ENCODE results near the gene ZKSCAN3.
"Not testable (repeated sequence)": the region's sequence is repeated elsewhere in the genome, so short reads cannot be mapped to it uniquely, and the experiment has no call there.

Gene ZKSCAN3

GRCh38 chr6:28354688-28355554, 5.2 kb downstream of the ZKSCAN3 start:
- H3K27ac Mint-ChIP-seq: no peak overlapping the region
- DNase-seq: no peak
- H3K9me3 Mint-ChIP-seq: no peaks in the 10 kb centered on the region
- H3K4me1 Mint-ChIP-seq: peaks cover 32% of the 10 kb centered on the region
- ATAC-seq: no peak
- peak overlapping the region; percentile 83 for H3K4me3 Mint-ChIP-seq
- no peaks in the 10 kb centered on the region for H3K27me3 Mint-ChIP-seq
- H3K36me3 Mint-ChIP-seq (ENCODE audit: low read depth): no peaks in the 10 kb centered on the region

- peak; percentile 70 for ATAC-seq
- no peaks in the 10 kb centered on the region for H3K36me3 Mint-ChIP-seq (ENCODE audit: low read depth)
- no peaks in the 10 kb centered on the region for H3K9me3 Mint-ChIP-seq
- H3K4me3 Mint-ChIP-seq: peak overlapping the region; percentile 83
- DNase-seq: peak; percentile 53
- peak overlapping the region; percentile 76 for H3K27ac Mint-ChIP-seq
- no peaks in the 10 kb centered on the region for H3K27me3 Mint-ChIP-seq
- peaks cover 22% of the 10 kb centered on the region for H3K4me1 Mint-ChIP-seq
These were observed 6.3 kb downstream of the ZKSCAN3 start for GRCh38 chr6:28355743-28356665.

- Mint-ChIP-seq H3K4me1 (peaks cover 17% of the 10 kb centered on the region), H3K27ac (no peak overlapping the region), H3K9me3 (no peaks in the 10 kb centered on the region), H3K27me3 (no peaks in the 10 kb centered on the region), H3K4me3 (no peak overlapping the region), H3K36me3 (ENCODE audit: low read depth) (no peaks in the 10 kb centered on the region)
- no peak for DNase-seq
- ATAC-seq: no peak
These were observed 6.9 kb downstream of the ZKSCAN3 start for GRCh38 chr6:28356666-28357020.

GRCh38 chr6:28357036-28357435, 7.3 kb downstream of the ZKSCAN3 start:
- ATAC-seq: no peak
- DNase-seq: no peak
- no peak overlapping the region for H3K4me3 Mint-ChIP-seq
- peaks cover 15% of the 10 kb centered on the region for H3K4me1 Mint-ChIP-seq
- no peaks in the 10 kb centered on the region for H3K9me3 Mint-ChIP-seq
- no peaks in the 10 kb centered on the region for H3K27me3 Mint-ChIP-seq
- H3K27ac Mint-ChIP-seq: no peak overlapping the region
- H3K36me3 Mint-ChIP-seq (ENCODE audit: low read depth): no peaks in the 10 kb centered on the region

GRCh38 chr6:28359562-28359961, 9.8 kb downstream of the ZKSCAN3 start:
- H3K9me3 Mint-ChIP-seq; H3K4me3 Mint-ChIP-seq; DNase-seq; H3K36me3 Mint-ChIP-seq (ENCODE audit: low read depth); H3K27me3 Mint-ChIP-seq; H3K27ac Mint-ChIP-seq; ATAC-seq: not testable (repeated sequence)
- H3K4me1 Mint-ChIP-seq: peaks cover 12% of the 10 kb centered on the region

- no peaks in the 10 kb centered on the region for H3K27me3 Mint-ChIP-seq
- no peaks in the 10 kb centered on the region for H3K9me3 Mint-ChIP-seq
- ATAC-seq: no peak
- peaks cover 5% of the 10 kb centered on the region for H3K4me1 Mint-ChIP-seq
- DNase-seq: no peak
- H3K36me3 Mint-ChIP-seq (ENCODE audit: low read depth): peaks cover 7% of the 10 kb centered on the region
- no peak overlapping the region for H3K27ac Mint-ChIP-seq
- no peak overlapping the region for H3K4me3 Mint-ChIP-seq
These were observed 11.2 kb downstream of the ZKSCAN3 start for GRCh38 chr6:28360961-28361360.

GRCh38 chr6:28365590-28365989, 15.8 kb downstream of the ZKSCAN3 start:
- H3K4me3 Mint-ChIP-seq; ATAC-seq; H3K9me3 Mint-ChIP-seq; H3K4me1 Mint-ChIP-seq; H3K27me3 Mint-ChIP-seq; H3K27ac Mint-ChIP-seq; DNase-seq; H3K36me3 Mint-ChIP-seq (ENCODE audit: low read depth): not testable (repeated sequence)

GRCh38 chr6:28368522-28368921, 18.8 kb downstream of the ZKSCAN3 start:
- H3K9me3 Mint-ChIP-seq: no peaks in the 10 kb centered on the region
- DNase-seq (no peak), ATAC-seq (no peak)
- H3K4me1 Mint-ChIP-seq: peaks cover 2% of the 10 kb centered on the region
- H3K27ac Mint-ChIP-seq: no peak overlapping the region
- peaks cover 7% of the 10 kb centered on the region for H3K36me3 Mint-ChIP-seq (ENCODE audit: low read depth)
- H3K27me3 Mint-ChIP-seq: no peaks in the 10 kb centered on the region
- H3K4me3 Mint-ChIP-seq: no peak overlapping the region

- Mint-ChIP-seq H3K27me3 (no peaks in the 10 kb centered on the region), H3K27ac (no peak overlapping the region), H3K4me3 (no peak overlapping the region), H3K4me1 (peaks cover 2% of the 10 kb centered on the region), H3K36me3 (ENCODE audit: low read depth) (peaks cover 11% of the 10 kb centered on the region), H3K9me3 (no peaks in the 10 kb centered on the region)
- DNase-seq: no peak
- no peak for ATAC-seq
These were observed 19.7 kb downstream of the ZKSCAN3 start for GRCh38 chr6:28369463-28369862.

- H3K36me3 Mint-ChIP-seq (ENCODE audit: low read depth): peaks cover 5% of the 10 kb centered on the region
- ATAC-seq (no peak), DNase-seq (no peak)
- no peak overlapping the region for H3K4me3 Mint-ChIP-seq
- no peak overlapping the region for H3K27ac Mint-ChIP-seq
- no peaks in the 10 kb centered on the region for H3K9me3 Mint-ChIP-seq
- H3K4me1 Mint-ChIP-seq: peaks cover 2% of the 10 kb centered on the region
- no peaks in the 10 kb centered on the region for H3K27me3 Mint-ChIP-seq
These were observed 20.7 kb downstream of the ZKSCAN3 start for GRCh38 chr6:28370440-28370839.

- Mint-ChIP-seq H3K27ac (no peak overlapping the region), H3K36me3 (ENCODE audit: low read depth) (peaks cover 4% of the 10 kb centered on the region), H3K4me3 (no peak overlapping the region), H3K4me1 (peaks cover 2% of the 10 kb centered on the region), H3K9me3 (no peaks in the 10 kb centered on the region), H3K27me3 (no peaks in the 10 kb centered on the region)
- no peak for DNase-seq
- no peak for ATAC-seq
These were observed 21.5 kb downstream of the ZKSCAN3 start for GRCh38 chr6:28371280-28371679.

GRCh38 chr6:28371706-28372451, 22.1 kb downstream of the ZKSCAN3 start:
- Mint-ChIP-seq H3K36me3 (ENCODE audit: low read depth) (peaks cover 4% of the 10 kb centered on the region), H3K4me1 (peaks cover 2% of the 10 kb centered on the region), H3K9me3 (no peaks in the 10 kb centered on the region), H3K27ac (no peak overlapping the region), H3K27me3 (no peaks in the 10 kb centered on the region), H3K4me3 (no peak overlapping the region)
- ATAC-seq (no peak), DNase-seq (no peak)

GRCh38 chr6:28373925-28374324, 24.2 kb downstream of the ZKSCAN3 start:
- Mint-ChIP-seq H3K4me1 (no peaks in the 10 kb centered on the region), H3K4me3 (no peak overlapping the region), H3K27me3 (no peaks in the 10 kb centered on the region), H3K36me3 (ENCODE audit: low read depth) (peaks cover 15% of the 10 kb centered on the region), H3K9me3 (no peaks in the 10 kb centered on the region), H3K27ac (no peak overlapping the region)
- no peak for ATAC-seq
- DNase-seq: no peak

GRCh38 chr6:28377879-28378278, 28.1 kb downstream of the ZKSCAN3 start:
- ATAC-seq: no peak
- H3K4me3 Mint-ChIP-seq: no peak overlapping the region
- no peak overlapping the region for H3K27ac Mint-ChIP-seq
- H3K9me3 Mint-ChIP-seq: peaks cover 6% of the 10 kb centered on the region
- H3K36me3 Mint-ChIP-seq (ENCODE audit: low read depth): peaks cover 47% of the 10 kb centered on the region
- H3K4me1 Mint-ChIP-seq: peaks cover 3% of the 10 kb centered on the region
- no peak for DNase-seq
- no peaks in the 10 kb centered on the region for H3K27me3 Mint-ChIP-seq

Measured in activated naive CD8-positive, alpha-beta T cell treated with anti-CD3 and anti-CD28 coated beads, Interleukin-2, amount 50 U/mL, for 24 hours (primary cell).